Right lobe of liver (tissue), 6 donors: ENCODE results near the gene THRAP3. TPM values are rescaled to one million over a fixed set of nuclear protein-coding genes. Genes with fewer than 3 reads are reported as not detected.

ENCODE experiments used
- ATAC-seq, 4 donors: fragments of 200-7000 bp; cut with Tn5 transposase; one replicate each; pipeline ENCODE4 v1.9.1; 2020; ENCODE audit warnings: mild to moderate bottlenecking in 4 of 4, moderate library complexity in 4 of 4
- DNase-seq, 3 donors: peaks; one replicate each; pipeline ENCODE4 v3.0.0-alpha.2; 2020
- H3K27ac ChIP-seq, 3 donors: fragments of 200-600 bp; one replicate each; pipeline ENCODE4 v1.8.0; 2022
- H3K27me3 ChIP-seq, 2 donors: fragments of 200-600 bp; one replicate each; pipeline ENCODE4 v1.8.0; 2022
- H3K36me3 ChIP-seq, 4 donors: fragments of 200-600 bp; sonication (generic) in 1 of 4; one replicate each; pipeline versions ENCODE4 v1.5.1 to v1.8.0; 2017 to 2022; ENCODE audit warnings: control low read depth in 1 of 4
- H3K4me1 ChIP-seq, 4 donors: fragments of 200-600 bp; sonication (generic) in 1 of 4; one replicate each; pipeline versions ENCODE4 v1.5.1 to v1.8.0; 2017 to 2022; ENCODE audit warnings: control low read depth in 1 of 4
- H3K4me3 ChIP-seq, 3 donors: fragments of 200-600 bp; one replicate each; pipeline ENCODE4 v1.8.0; 2022
- H3K9me3 ChIP-seq, 4 donors: fragments of 200-600 bp; sonication (generic) in 1 of 4; one replicate each; pipeline versions ENCODE4 v1.5.1 to v1.8.0; 2017 to 2022; ENCODE audit warnings: control low read depth in 1 of 4
- CTCF ChIP-seq, 4 donors: fragments of 200-600 bp in 3 of 4; fragments of 450-650 bp in 1 of 4; IDR thresholded peaks; one replicate each; pipeline versions ENCODE4 v1.5.1 to v1.8.0; 2016 to 2022; ENCODE audit warnings: antibody characterized with exemption in 4 of 4, mild to moderate bottlenecking in 2 of 4
- POLR2A ChIP-seq: fragments of 450-650 bp; IDR thresholded peaks from one replicate; pipeline ENCODE4 v1.6.1; 2017; ENCODE audit warnings: antibody characterized with exemption, mild to moderate bottlenecking
- WGBS: methylation state at CpG from one replicate; pipeline ENCODE4 v1.1.6; 2018; ENCODE audit warnings: low coverage, low lambda C conversion rate; ENCODE audit not compliant: insufficient coverage; ENCODE audit errors: missing lambda C conversion rate; 5-methylcytosine and 5-hydroxymethylcytosine counted together
- intact Hi-C, 2 donors: fragments of 100-400 bp; cut with DNase I; formaldehyde crosslinking; loops; one replicate each; pipeline versions ENCODE4 v1.11.2 to v1.14.1; 2022
- total RNA-seq, 6 experiments: library from RNA; depleted of rRNA in 2 of 6; stranded (reverse); fragments of >200 nt in 2 of 6; fragmentation: NEBNext Ultra II Directional in 3 of 6; extraction: Animal tissue kit (Norgen Biotek cat#: 25700) in 3 of 6; gene quantifications; one replicate each; pipeline versions ENCODE4 v1.1.0 to v1.2.4, GENCODE V29; 2016 to 2023
- donor health status: DM: no; HTN: yes; CAD: no.
- donor health status: DM: no; HTN: no; CAD: no.
- donor health status: DM: no; HTN: no; CAD: no.
- donor health status: DM: no; HTN: yes; CAD: no.
- donor health status: DM: no; HTN: yes; CAD: no.

Gene THRAP3
- total RNA-seq, 6 experiments from 2014 or later, result 33.7 to 53.6 (median 40.7) TPM

- DNase-seq (no peak), ATAC-seq (no peak)
- Histone ChIP-seq H3K4me1 (peaks cover 0 to 10% (median 4%) of the 10 kb centered on the region in 4 donors), H3K36me3 (no peaks in the 10 kb centered on the region), H3K27me3 (no peaks in the 10 kb centered on the region), H3K4me3 (no peak overlapping the region), H3K27ac (no peak overlapping the region), H3K9me3 (no peaks in the 10 kb centered on the region)
- TF ChIP-seq CTCF (IDR thresholded peaks at IDR 0.05) (no peak), POLR2A (no peak)
- whole genome bisulfite sequencing, result 67% methylated on average over 5 of the region's 6 CpGs
- intact Hi-C loops, result no loop called here
Measured at GRCh38 chr1:36326499-36326898, 102.3 kb downstream of the THRAP3 start.

- no peaks in the 10 kb centered on the region for H3K27me3 ChIP-seq
- H3K36me3 ChIP-seq, result no peaks in the 10 kb centered on the region
- no peak overlapping the region for H3K4me3 ChIP-seq
- TF ChIP-seq POLR2A (no peak), CTCF (IDR thresholded peaks at IDR 0.05) (no peak)
- ATAC-seq (no peak), DNase-seq (peak in 1 of 3 donors; percentile 48)
- H3K4me1 ChIP-seq, result peaks cover 0 to 9% (median 4%) of the 10 kb centered on the region in 4 donors
- H3K27ac ChIP-seq, result no peak overlapping the region
- intact Hi-C loops, result no loop called here
- WGBS, result 90% methylated on average over 2 of the region's 9 CpGs
- no peaks in the 10 kb centered on the region for H3K9me3 ChIP-seq
Measured at GRCh38 chr1:36327421-36328087, 103.3 kb downstream of the THRAP3 start.

- H3K4me1 ChIP-seq, result peaks cover 0 to 9% (median 4%) of the 10 kb centered on the region in 4 donors
- H3K27me3 ChIP-seq, result no peaks in the 10 kb centered on the region
- no peak overlapping the region for H3K4me3 ChIP-seq
- WGBS, result 83% methylated on average over 3 of the region's 6 CpGs
- intact Hi-C loops, result no loop called here
- no peak overlapping the region for H3K27ac ChIP-seq
- TF ChIP-seq CTCF (IDR thresholded peaks at IDR 0.05) (no peak), POLR2A (no peak)
- no peaks in the 10 kb centered on the region for H3K36me3 ChIP-seq
- ATAC-seq (no peak), DNase-seq (no peak)
- H3K9me3 ChIP-seq, result no peaks in the 10 kb centered on the region
Measured at GRCh38 chr1:36328088-36328480, 103.8 kb downstream of the THRAP3 start.

GRCh38 chr1:36328713-36329112 is 104.5 kb downstream of the THRAP3 start:
- TF ChIP-seq POLR2A (no peak), CTCF (IDR thresholded peaks at IDR 0.05) (no peak)
- H3K27ac ChIP-seq, result no peak overlapping the region
- no peak overlapping the region for H3K4me3 ChIP-seq
- no peaks in the 10 kb centered on the region for H3K36me3 ChIP-seq
- WGBS, result 49% methylated on average over 4 of the region's 6 CpGs
- H3K4me1 ChIP-seq, result peaks cover 0 to 9% (median 4%) of the 10 kb centered on the region in 4 donors
- intact Hi-C loops, result no loop called here
- H3K27me3 ChIP-seq, result no peaks in the 10 kb centered on the region
- no peaks in the 10 kb centered on the region for H3K9me3 ChIP-seq
- DNase-seq (peak in 1 of 3 donors; percentile 62), ATAC-seq (peak; percentile 67 to 80 (median 74))
